Uterus (tissue), 2 donors: Measurements from ENCODE around the gene ANXA9.

ENCODE experiments used
- POLR2A ChIP-seq, 2 donors: fragments of 450-650 bp; IDR thresholded peaks; one replicate each; pipeline ENCODE4 v1.6.1; 2016; ENCODE audit warnings: antibody characterized with exemption in 2 of 2, mild to moderate bottlenecking in 1 of 2, moderate library complexity in 1 of 2
- TF ChIP-seq, protein P1 (sequence below), 4 experiments: fragments of 200-600 bp in 2 of 4; fragments of 450-650 bp in 2 of 4; sonication (generic) in 2 of 4; IDR thresholded peaks; one replicate each; pipeline ENCODE4 v1.5.1; 2016 to 2019; ENCODE audit warnings: antibody characterized with exemption in 4 of 4, mild to moderate bottlenecking in 2 of 4, moderate library complexity in 1 of 4

DNA sequence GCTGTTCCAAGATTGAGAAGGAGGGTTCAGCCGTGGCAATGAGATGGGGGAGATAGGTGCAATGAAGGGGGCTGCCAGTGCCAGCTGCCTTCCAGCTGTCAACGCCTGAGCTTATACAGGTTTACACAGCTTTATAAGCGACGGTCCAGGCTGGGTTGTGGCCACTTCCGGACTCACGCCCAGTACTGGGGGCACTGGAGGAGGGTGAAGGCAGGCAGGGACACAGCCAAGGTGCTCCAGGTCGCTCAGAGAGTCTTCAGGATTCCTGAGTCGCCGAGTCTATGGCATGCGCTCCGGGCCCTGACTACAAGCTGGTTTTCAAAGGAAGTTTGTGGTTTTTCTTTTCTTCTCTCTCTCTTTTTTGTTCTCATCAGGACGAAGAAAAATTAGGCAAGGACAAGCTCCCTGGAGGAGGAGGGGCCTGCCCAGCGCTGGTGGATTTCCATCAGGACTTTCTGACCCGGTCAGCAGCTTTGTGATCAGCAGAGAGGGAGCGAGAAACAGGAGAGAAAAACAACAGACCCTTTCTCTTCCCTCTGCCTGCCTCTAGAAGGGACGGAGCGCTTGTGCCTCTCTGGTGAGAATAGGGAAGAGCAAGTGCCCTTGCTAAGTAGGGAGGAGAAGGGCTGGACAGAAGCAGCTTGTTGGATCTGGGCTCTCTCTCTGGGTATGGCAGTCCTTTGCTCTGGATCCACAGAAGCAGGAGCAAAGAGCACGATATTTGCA is 24.4 kb downstream of the ANXA9 start, which contains the start of gene MINDY1:
- TF ChIP-seq, protein P1, sequence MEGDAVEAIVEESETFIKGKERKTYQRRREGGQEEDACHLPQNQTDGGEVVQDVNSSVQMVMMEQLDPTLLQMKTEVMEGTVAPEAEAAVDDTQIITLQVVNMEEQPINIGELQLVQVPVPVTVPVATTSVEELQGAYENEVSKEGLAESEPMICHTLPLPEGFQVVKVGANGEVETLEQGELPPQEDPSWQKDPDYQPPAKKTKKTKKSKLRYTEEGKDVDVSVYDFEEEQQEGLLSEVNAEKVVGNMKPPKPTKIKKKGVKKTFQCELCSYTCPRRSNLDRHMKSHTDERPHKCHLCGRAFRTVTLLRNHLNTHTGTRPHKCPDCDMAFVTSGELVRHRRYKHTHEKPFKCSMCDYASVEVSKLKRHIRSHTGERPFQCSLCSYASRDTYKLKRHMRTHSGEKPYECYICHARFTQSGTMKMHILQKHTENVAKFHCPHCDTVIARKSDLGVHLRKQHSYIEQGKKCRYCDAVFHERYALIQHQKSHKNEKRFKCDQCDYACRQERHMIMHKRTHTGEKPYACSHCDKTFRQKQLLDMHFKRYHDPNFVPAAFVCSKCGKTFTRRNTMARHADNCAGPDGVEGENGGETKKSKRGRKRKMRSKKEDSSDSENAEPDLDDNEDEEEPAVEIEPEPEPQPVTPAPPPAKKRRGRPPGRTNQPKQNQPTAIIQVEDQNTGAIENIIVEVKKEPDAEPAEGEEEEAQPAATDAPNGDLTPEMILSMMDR (IDR thresholded peaks at IDR 0.05): peak; percentile 36 to 74 (median 67)
- TF ChIP-seq POLR2A (IDR thresholded peaks at IDR 0.05): peak; percentile 61 to 72
